OCI-LY7 (cell line): Measurements from ENCODE around the gene CEP170B. TPM values are rescaled to one million over a fixed set of nuclear protein-coding genes. Genes with fewer than 3 reads are reported as not detected.

Source experiments
- BruUV-seq: library from RNA; stranded (reverse); fragments of 400-500 nt; replicated peaks from 2 replicates; lab custom pipeline; 2021; lab: Mats Ljungman, UMichigan
- CTCF ChIA-PET: fragments of 300-600 bp; sonication (Branson Sonifier 250); formaldehyde crosslinking; loops from one replicate; lab custom pipeline; 2022; ENCODE audit warnings: antibody characterized with exemption; ENCODE audit not compliant: unreplicated experiment; lab: Charles Lee
- POLR2A ChIA-PET: fragments of 300-600 bp; sonication (Branson Sonifier 250); formaldehyde crosslinking; loops from one replicate; lab custom pipeline; 2022; ENCODE audit warnings: antibody characterized with exemption; lab: Charles Lee
- DNase-seq: peaks from one replicate; pipeline ENCODE4 v3.0.0-alpha.2; 2015; ENCODE audit warnings: low spot score
- H2AFZ ChIP-seq: fragments of 200-600 bp; sonication (generic), shearing (Covaris generic); 2 replicates; pipeline ENCODE4 v1.6.1; 2014; ENCODE audit warnings: mild to moderate bottlenecking, antibody characterized with exemption, low read length, moderate library complexity
- H3K27ac ChIP-seq: fragments of 200-600 bp; sonication (generic); 2 replicates; pipeline ENCODE4 v1.5.1; 2014; ENCODE audit warnings: mixed run types, low read depth, mild to moderate bottlenecking, moderate library complexity, low read length, inconsistent platforms; ENCODE audit not compliant: poor library complexity, severe bottlenecking
- H3K36me3 ChIP-seq: fragments of 200-600 bp; sonication (generic); 2 replicates; pipeline ENCODE4 v1.6.1; 2014; ENCODE audit warnings: mild to moderate bottlenecking, antibody characterized with exemption, low read length, moderate library complexity, mixed read lengths; ENCODE audit not compliant: insufficient read depth
- H3K4me1 ChIP-seq: fragments of 200-600 bp; sonication (generic); 2 replicates; pipeline ENCODE4 v1.5.1; 2014; ENCODE audit warnings: mild to moderate bottlenecking, low read length; ENCODE audit not compliant: insufficient read depth, poor library complexity, severe bottlenecking
- H3K4me2 ChIP-seq: fragments of 200-600 bp; sonication (generic); 2 replicates; pipeline ENCODE4 v1.6.1; 2014; ENCODE audit warnings: mild to moderate bottlenecking, low read length
- H3K4me3 ChIP-seq: fragments of 200-600 bp; sonication (generic); 2 replicates; pipeline ENCODE4 v1.5.1; 2014; ENCODE audit warnings: mild to moderate bottlenecking, low read depth, low read length; ENCODE audit not compliant: poor library complexity, severe bottlenecking
- H3K79me2 ChIP-seq: fragments of 200-600 bp; sonication (generic); 2 replicates; pipeline ENCODE4 v1.6.1; 2016; ENCODE audit warnings: low read depth, mild to moderate bottlenecking, low read length, moderate library complexity, mixed read lengths; ENCODE audit not compliant: insufficient read depth
- H3K9me2 ChIP-seq: fragments of 200-600 bp; sonication (generic); 2 replicates; pipeline ENCODE4 v1.6.1; 2016; ENCODE audit warnings: mild to moderate bottlenecking, low read length, mixed read lengths; ENCODE audit not compliant: insufficient read depth
- H3K9me3 ChIP-seq: fragments of 200-600 bp; sonication (generic); 2 replicates; pipeline ENCODE4 v1.6.1; 2014; ENCODE audit warnings: mild to moderate bottlenecking, mixed run types, low read length, mixed read lengths
- H4K20me1 ChIP-seq: fragments of 200-600 bp; sonication (generic); 2 replicates; pipeline ENCODE4 v1.6.1; 2014; ENCODE audit warnings: mild to moderate bottlenecking, antibody characterized with exemption, low read length, moderate library complexity, mixed read lengths; ENCODE audit not compliant: insufficient read depth
- EZH2phosphoT487 ChIP-seq: fragments of 200-600 bp; sonication (generic); IDR thresholded peaks from 2 replicates; pipeline ENCODE4 v1.6.1; 2018; ENCODE audit warnings: low read depth, borderline replicate concordance, mild to moderate bottlenecking, mixed run types, antibody characterized with exemption, low read length, moderate library complexity, mixed read lengths
- intact Hi-C: fragments of 100-400 bp; cut with micrococcal nuclease; formaldehyde crosslinking; loops from one replicate; pipeline ENCODE4 v1.10.0; 2022; ENCODE audit not compliant: unreplicated experiment
- total RNA-seq, 2 experiments: library from RNA; depleted of rRNA in 1 of 2; stranded (reverse); fragments of >200 nt in 1 of 2; shearing (Covaris generic) in 1 of 2; gene quantifications; 2 replicates each; pipeline ENCODE4 v1.2.3, GENCODE V29; 2014 to 2022
- TF ChIP-seq, protein P1 (sequence below): fragments of 200-600 bp; sonication (generic); conservative IDR thresholded peaks from 2 replicates; pipeline ENCODE4 v1.5.1; 2014; ENCODE audit warnings: mild to moderate bottlenecking, antibody characterized with exemption, low read length, moderate library complexity, mixed read lengths

Gene CEP170B
- total RNA-seq, 2 experiments from 2014 or later: 0.10 to 0.16 TPM

DNA sequence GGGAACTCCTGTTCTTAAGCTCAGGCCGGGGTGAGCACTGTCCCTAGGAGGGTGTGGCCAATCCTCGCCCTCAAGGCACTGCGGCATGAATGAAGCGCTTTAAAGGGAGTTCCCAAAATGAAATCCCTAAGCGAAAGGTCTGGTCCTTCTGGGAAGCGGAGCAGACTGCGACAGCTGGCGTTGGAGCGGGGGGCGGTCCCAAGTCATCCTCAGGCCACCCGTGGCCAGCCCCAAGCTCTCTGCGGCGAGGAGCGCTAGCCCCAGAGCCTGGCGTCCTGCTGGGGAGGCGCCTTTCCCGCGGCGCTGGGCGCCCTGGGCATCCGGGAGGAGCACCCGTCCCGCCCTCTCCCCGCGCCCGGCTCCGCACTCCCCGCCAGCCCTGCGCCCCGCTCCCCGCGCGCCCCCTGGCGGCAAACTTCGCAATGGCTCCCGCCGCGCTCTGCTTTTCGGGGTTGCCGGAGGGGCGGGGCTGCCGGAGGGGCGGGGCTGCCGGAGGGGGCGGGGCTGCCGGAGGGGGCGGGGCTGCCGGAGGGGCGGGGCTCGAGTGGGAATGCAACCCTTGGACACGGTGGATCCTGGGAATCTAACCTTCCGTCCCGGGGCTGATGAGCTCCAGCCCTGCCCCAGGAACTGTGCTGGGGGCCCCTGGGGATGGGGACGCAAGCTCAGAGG, 38.7 kb upstream of the CEP170B start:
- no peak overlapping the region for H3K4me3 ChIP-seq
- CTCF ChIA-PET: interaction anchor here (0.6 to 1.1 kb wide), 5 partner anchors 9 to 314 kb away, joined by 3 to 9 read pairs (median 4); partner anchors contain the start of gene SIVA1

DNA sequence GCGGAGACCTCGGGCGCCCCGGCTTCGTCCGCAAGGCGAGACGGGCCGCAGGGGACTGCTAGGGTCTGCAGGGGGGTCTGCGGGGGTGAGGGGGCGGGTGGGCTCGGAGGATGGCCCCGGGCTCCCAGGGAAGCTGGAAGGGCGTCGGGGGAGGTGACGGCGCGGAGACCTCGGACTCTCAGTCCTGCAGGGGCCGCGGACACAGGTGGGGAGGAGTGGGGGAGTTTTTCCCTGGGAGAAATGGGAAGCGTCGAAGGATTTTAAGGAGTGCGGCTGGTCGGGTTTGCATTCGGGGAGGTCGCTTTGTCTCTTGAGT, 38.2 kb upstream of the CEP170B start:
- no peaks in the 10 kb centered on the region for H4K20me1 ChIP-seq
- no TSS peak for BruUV-seq
- H3K4me2 ChIP-seq: peak overlapping the region; percentile 17; the same call in 1 of the 2 replicates
- no peak overlapping the region for H2AFZ ChIP-seq
- H3K9me2 ChIP-seq: no peaks in the 10 kb centered on the region
- CTCF ChIA-PET: no interaction called here
- DNase-seq: no peak
- intact Hi-C loops: loop anchor here (1.0 to 2.0 kb wide), 2 partner anchors 59 to 100 kb away; no protein-coding TSS in a partner anchor
- H3K9me3 ChIP-seq: no peaks in the 10 kb centered on the region
- no peaks in the 10 kb centered on the region for H3K36me3 ChIP-seq
- no peak for TF ChIP-seq EZH2phosphoT487
- TF ChIP-seq, protein P1, sequence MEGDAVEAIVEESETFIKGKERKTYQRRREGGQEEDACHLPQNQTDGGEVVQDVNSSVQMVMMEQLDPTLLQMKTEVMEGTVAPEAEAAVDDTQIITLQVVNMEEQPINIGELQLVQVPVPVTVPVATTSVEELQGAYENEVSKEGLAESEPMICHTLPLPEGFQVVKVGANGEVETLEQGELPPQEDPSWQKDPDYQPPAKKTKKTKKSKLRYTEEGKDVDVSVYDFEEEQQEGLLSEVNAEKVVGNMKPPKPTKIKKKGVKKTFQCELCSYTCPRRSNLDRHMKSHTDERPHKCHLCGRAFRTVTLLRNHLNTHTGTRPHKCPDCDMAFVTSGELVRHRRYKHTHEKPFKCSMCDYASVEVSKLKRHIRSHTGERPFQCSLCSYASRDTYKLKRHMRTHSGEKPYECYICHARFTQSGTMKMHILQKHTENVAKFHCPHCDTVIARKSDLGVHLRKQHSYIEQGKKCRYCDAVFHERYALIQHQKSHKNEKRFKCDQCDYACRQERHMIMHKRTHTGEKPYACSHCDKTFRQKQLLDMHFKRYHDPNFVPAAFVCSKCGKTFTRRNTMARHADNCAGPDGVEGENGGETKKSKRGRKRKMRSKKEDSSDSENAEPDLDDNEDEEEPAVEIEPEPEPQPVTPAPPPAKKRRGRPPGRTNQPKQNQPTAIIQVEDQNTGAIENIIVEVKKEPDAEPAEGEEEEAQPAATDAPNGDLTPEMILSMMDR: no peak
- no peak overlapping the region for H3K4me3 ChIP-seq
- POLR2A ChIA-PET: no interaction called here
- H3K79me2 ChIP-seq: no peaks in the 10 kb centered on the region
- H3K27ac ChIP-seq: no peak overlapping the region
- no peaks in the 10 kb centered on the region for H3K4me1 ChIP-seq

More for the DNA sequence above, 38.7 kb upstream of the CEP170B start:
- Histone ChIP-seq H3K36me3 (no peaks in the 10 kb centered on the region), H3K79me2 (no peaks in the 10 kb centered on the region), H3K9me3 (no peaks in the 10 kb centered on the region), H3K4me1 (no peaks in the 10 kb centered on the region), H3K27ac (no peak overlapping the region), H3K4me2 (peak overlapping the region; percentile 43; the same call in 1 of the 2 replicates), H4K20me1 (no peaks in the 10 kb centered on the region), H3K9me2 (no peaks in the 10 kb centered on the region), H2AFZ (no peak overlapping the region)
- DNase-seq: peak; percentile 73
- no peak for TF ChIP-seq EZH2phosphoT487
- TF ChIP-seq, protein P1: peak; percentile 75
- POLR2A ChIA-PET: interaction anchor here (1.2 kb wide), 1 partner anchor 74 kb away, joined by 5 read pairs; the partner anchor contains the start of gene SIVA1
- intact Hi-C loops: loop anchor here (1.0 to 2.0 kb wide), 2 partner anchors 58 to 100 kb away; no protein-coding TSS in a partner anchor
- BruUV-seq: no TSS peak
